Thoracic aorta (tissue), 2 donors: ENCODE data around the gene ARHGAP31. TPM values are rescaled to one million over a fixed set of nuclear protein-coding genes. Genes with fewer than 3 reads are reported as not detected.

Source experiments
- ATAC-seq: fragments of 150-250 bp; one replicate; pipeline ENCODE4 v1.8.0; 2017; ENCODE audit warnings: low read depth; ENCODE audit not compliant: insufficient number of reproducible peaks, low FRiP score
- DNase-seq: peaks from one replicate; pipeline ENCODE4 v3.0.0-alpha.2; 2020; ENCODE audit warnings: low spot score
- H3K27ac ChIP-seq, 2 donors: fragments of 200-600 bp; sonication (generic); 1 replicate in 1 of 2; 2 replicates in 1 of 2; pipeline ENCODE4 v1.5.1; 2016; ENCODE audit warnings: mild to moderate bottlenecking in 2 of 2, moderate library complexity in 2 of 2
- H3K27me3 ChIP-seq: fragments of 200-600 bp; sonication (generic); replicated peaks from 2 replicates; pipeline ENCODE4 v1.6.0; 2016; ENCODE audit warnings: mild to moderate bottlenecking; ENCODE audit not compliant: insufficient read depth
- H3K36me3 ChIP-seq: fragments of 200-600 bp; sonication (generic); one replicate; pipeline ENCODE4 v1.5.1; 2016
- H3K4me1 ChIP-seq, 2 donors: fragments of 200-600 bp; sonication (generic); 1 replicate in 1 of 2; 2 replicates in 1 of 2; pipeline versions ENCODE4 v1.5.1 to v1.6.0; 2016; ENCODE audit warnings: low read depth in 2 of 2, mild to moderate bottlenecking in 1 of 2; ENCODE audit not compliant: control insufficient read depth in 1 of 2
- H3K4me3 ChIP-seq: fragments of 200-600 bp; sonication (generic); 2 replicates; pipeline ENCODE4 v1.5.1; 2016; ENCODE audit warnings: mild to moderate bottlenecking
- H3K9me3 ChIP-seq: fragments of 200-600 bp; sonication (generic); 2 replicates; pipeline ENCODE4 v1.5.1; 2016
- CTCF ChIP-seq: fragments of 200-600 bp; sonication (generic); IDR thresholded peaks from one replicate; pipeline ENCODE4 v1.5.1; 2019; ENCODE audit warnings: antibody characterized with exemption
- total RNA-seq, 2 donors: library from RNA; depleted of rRNA; stranded (reverse); fragments of >200 nt; gene quantifications; one replicate each; pipeline versions ENCODE4 v1.1.0 to v1.2.3, GENCODE V29; 2016

ARHGAP31 gene
- total RNA-seq, 2 donors from 2014 or later = 20.8 to 33.6 TPM

GRCh38 chr3:119401503-119402440, 107.6 kb downstream of the ARHGAP31 start:
- Histone ChIP-seq H3K4me3 (no peak overlapping the region), H3K36me3 (peaks cover 10% of the 10 kb centered on the region), H3K4me1 (no peaks in the 10 kb centered on the region), H3K27ac (no peak overlapping the region), H3K27me3 (no peaks in the 10 kb centered on the region), H3K9me3 (no peaks in the 10 kb centered on the region)
- TF ChIP-seq CTCF = no peak
- ATAC-seq = no peak
- DNase-seq = no peak

- H3K9me3 ChIP-seq = no peaks in the 10 kb centered on the region
- ATAC-seq (no peak), DNase-seq (no peak)
- no peaks in the 10 kb centered on the region for H3K4me1 ChIP-seq
- no peak overlapping the region for H3K27ac ChIP-seq
- peaks cover 4% of the 10 kb centered on the region for H3K36me3 ChIP-seq
- H3K4me3 ChIP-seq = no peak overlapping the region
- H3K27me3 ChIP-seq = no peaks in the 10 kb centered on the region
- no peak for TF ChIP-seq CTCF
Measured at GRCh38 chr3:119402791-119403190, 108.6 kb downstream of the ARHGAP31 start.

- Histone ChIP-seq H3K27me3 (no peaks in the 10 kb centered on the region), H3K4me3 (no peak overlapping the region), H3K9me3 (no peaks in the 10 kb centered on the region), H3K27ac (no peak overlapping the region), H3K36me3 (peaks cover 4% of the 10 kb centered on the region), H3K4me1 (no peaks in the 10 kb centered on the region)
- ATAC-seq (no peak), DNase-seq (no peak)
- TF ChIP-seq CTCF = no peak
Measured at GRCh38 chr3:119403201-119403600, 109.0 kb downstream of the ARHGAP31 start.

- no peaks in the 10 kb centered on the region for H3K4me1 ChIP-seq
- ATAC-seq (no peak), DNase-seq (no peak)
- no peak overlapping the region for H3K4me3 ChIP-seq
- peaks cover 12% of the 10 kb centered on the region for H3K36me3 ChIP-seq
- TF ChIP-seq CTCF = no peak
- no peak overlapping the region for H3K27ac ChIP-seq
- no peaks in the 10 kb centered on the region for H3K27me3 ChIP-seq
- H3K9me3 ChIP-seq = no peaks in the 10 kb centered on the region
Measured at GRCh38 chr3:119405315-119405714, 111.1 kb downstream of the ARHGAP31 start.

GRCh38 chr3:119408243-119408950, 114.2 kb downstream of the ARHGAP31 start:
- H3K27me3 ChIP-seq = no peaks in the 10 kb centered on the region
- H3K4me1 ChIP-seq = no peaks in the 10 kb centered on the region
- H3K36me3 ChIP-seq = peaks cover 20% of the 10 kb centered on the region
- no peak overlapping the region for H3K27ac ChIP-seq
- no peak overlapping the region for H3K4me3 ChIP-seq
- no peak for DNase-seq
- TF ChIP-seq CTCF = no peak
- no peak for ATAC-seq
- no peaks in the 10 kb centered on the region for H3K9me3 ChIP-seq
